HG03060 (cell line): Measurements from ENCODE around the gene MC1R.
"Not testable (repeated sequence)": the region's sequence is repeated elsewhere in the genome, so short reads cannot be mapped to it uniquely, and the experiment has no call there.

Experiments
- ATAC-seq: cut with Tn5 transposase; IDR thresholded peaks from one replicate; pipeline ENCODE4 v1.9.1; 2021; ENCODE audit warnings: low read depth, moderate number of reproducible peaks; ENCODE audit not compliant: unreplicated experiment

The MC1R gene

GRCh38 chr16:89918453-89919347, at the start of gene MC1R:
Gene MC1R (plus strand): TSS chr16:89918862. CDS start chr16:89919259, 397 bp downstream.
- no peak for ATAC-seq

GRCh38 chr16:89869911-89870310, 48.8 kb upstream of the MC1R start:
- no peak for ATAC-seq

GRCh38 chr16:89870440-89870839, 48.2 kb upstream of the MC1R start:
- no peak for ATAC-seq

- ATAC-seq, result no peak
Measured at GRCh38 chr16:89871895-89872294, 46.8 kb upstream of the MC1R start.

GRCh38 chr16:89873109-89873971, 45.3 kb upstream of the MC1R start, which contains the start of gene TCF25:
Gene TCF25 (plus strand): TSS chr16:89873592. CDS start chr16:89873668, 76 bp downstream.
- ATAC-seq, result no peak

- no peak for ATAC-seq
Measured at GRCh38 chr16:89873972-89874689, 44.5 kb upstream of the MC1R start.

- not testable (repeated sequence) for ATAC-seq
Measured at GRCh38 chr16:89879123-89879522, 39.5 kb upstream of the MC1R start.

GRCh38 chr16:89880477-89881367, 37.9 kb upstream of the MC1R start:
- ATAC-seq, result no peak

GRCh38 chr16:89881368-89881730, 37.3 kb upstream of the MC1R start:
- no peak for ATAC-seq

- ATAC-seq, result no peak
Measured at GRCh38 chr16:89883346-89884040, 35.2 kb upstream of the MC1R start.

- no peak for ATAC-seq
Measured at GRCh38 chr16:89884041-89884421, 34.6 kb upstream of the MC1R start.

GRCh38 chr16:89887243-89887642, 31.4 kb upstream of the MC1R start:
- ATAC-seq, result no peak

GRCh38 chr16:89890200-89890599, 28.5 kb upstream of the MC1R start:
- no peak for ATAC-seq

- ATAC-seq, result no peak
Measured at GRCh38 chr16:89890886-89891657, 27.6 kb upstream of the MC1R start.

- no peak for ATAC-seq
Measured at GRCh38 chr16:89892055-89892630, 26.5 kb upstream of the MC1R start.

- no peak for ATAC-seq
Measured at GRCh38 chr16:89892635-89893034, 26.0 kb upstream of the MC1R start.

- no peak for ATAC-seq
Measured at GRCh38 chr16:89893642-89894548, 24.8 kb upstream of the MC1R start.
